GM12891 (cell line): ENCODE results near the gene OR5C1.

Experiments
- POLR2A ChIP-seq: IDR thresholded peaks from 2 replicates; pipeline ENCODE4 v1.6.1; 2011; ENCODE audit warnings: low read depth, low read length, control low read depth
- POLR2AphosphoS5 ChIP-seq: IDR thresholded peaks from 2 replicates; pipeline ENCODE4 v1.6.1; 2011; ENCODE audit warnings: low read depth, low read length, control low read depth

DNA sequence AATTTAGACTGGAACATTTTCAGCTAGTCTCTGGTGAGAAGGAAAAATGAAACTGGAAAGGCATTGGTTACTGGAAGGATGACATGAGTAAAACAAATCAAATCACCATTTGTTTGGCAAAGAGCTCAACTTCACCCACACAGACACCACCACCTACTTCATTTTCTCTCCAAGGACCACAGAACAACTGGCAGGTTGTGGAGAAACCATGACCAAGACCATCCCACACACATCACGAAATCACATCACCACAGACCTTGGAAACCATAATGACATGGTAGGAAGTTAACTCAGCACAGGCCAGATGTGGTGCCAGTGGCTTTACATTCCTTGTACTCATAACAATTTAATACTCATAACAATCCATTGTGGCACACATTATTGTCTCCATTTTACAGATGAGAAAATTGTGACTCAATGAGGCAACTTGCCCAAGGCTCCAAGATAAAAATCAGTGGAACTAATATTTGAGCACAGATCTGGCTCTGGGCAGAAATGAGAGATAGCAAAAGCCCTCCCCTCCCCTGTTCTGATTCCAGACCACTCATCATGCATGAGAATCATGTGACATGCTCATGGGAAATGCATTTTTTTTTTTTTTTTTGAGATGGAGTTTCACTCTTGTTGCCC lies 18.7 kb downstream of the OR5C1 start:
- TF ChIP-seq POLR2AphosphoS5 (no peak), POLR2A (no peak)
